Neuronal stem cell (in vitro differentiated cells): Measurements from ENCODE around the gene HOXD9.

ENCODE experiments used
- DNase-seq: peaks from one replicate; pipeline ENCODE4 v3.0.0-alpha.2; 2013; ENCODE audit warnings: low spot score
- H2AFZ ChIP-seq: one replicate; pipeline ENCODE4 v1.6.1; 2013; ENCODE audit warnings: mild to moderate bottlenecking, low read length, inconsistent platforms
- H2AK5ac ChIP-seq: 2 replicates; pipeline ENCODE4 v1.6.1; 2013; ENCODE audit warnings: low read depth, mild to moderate bottlenecking, inconsistent platforms, low read length, moderate library complexity, mixed read lengths
- H2BK120ac ChIP-seq: 2 replicates; pipeline ENCODE4 v1.6.1; 2013; ENCODE audit warnings: low read depth, mild to moderate bottlenecking, inconsistent platforms, low read length, moderate library complexity, mixed read lengths
- H2BK12ac ChIP-seq: one replicate; pipeline ENCODE4 v1.6.1; 2013; ENCODE audit warnings: low read length, inconsistent platforms
- H2BK15ac ChIP-seq: 2 replicates; pipeline ENCODE4 v1.6.1; 2013; ENCODE audit warnings: mild to moderate bottlenecking, low read length, inconsistent platforms, mixed read lengths
- H2BK5ac ChIP-seq: one replicate; pipeline ENCODE4 v1.6.1; 2013; ENCODE audit warnings: inconsistent platforms, mild to moderate bottlenecking, low read length, moderate library complexity
- H3K14ac ChIP-seq: one replicate; pipeline ENCODE4 v1.6.1; 2013; ENCODE audit warnings: low read length, inconsistent platforms
- H3K18ac ChIP-seq: 2 replicates; pipeline ENCODE4 v1.6.1; 2013; ENCODE audit warnings: low read length, inconsistent platforms
- H3K23ac ChIP-seq: 2 replicates; pipeline ENCODE4 v1.6.1; 2013; ENCODE audit warnings: low read depth, mild to moderate bottlenecking, mixed read lengths, low read length, inconsistent platforms; ENCODE audit not compliant: poor library complexity
- H3K27ac ChIP-seq: replicated peaks from 3 replicates; pipeline ENCODE4 v1.5.1; 2013; ENCODE audit warnings: low read length, inconsistent platforms
- H3K27me3 ChIP-seq, 3 experiments: 2 replicates each; pipeline ENCODE4 v1.6.1; 2013; ENCODE audit warnings: low read length in 3 of 3, mild to moderate bottlenecking in 2 of 3, inconsistent platforms in 1 of 3, low read depth in 1 of 3, mixed read lengths in 1 of 3, moderate library complexity in 1 of 3; ENCODE audit not compliant: control insufficient read depth in 3 of 3, insufficient read depth in 3 of 3
- H3K36me3 ChIP-seq, 2 donors: replicated peaks in 1 of 2; 2 replicates each; pipeline ENCODE4 v1.6.1; 2013; ENCODE audit warnings: low read length in 2 of 2; ENCODE audit not compliant: control insufficient read depth in 2 of 2, insufficient read depth in 2 of 2
- H3K4ac ChIP-seq: 2 replicates; pipeline ENCODE4 v1.6.1; 2013; ENCODE audit warnings: inconsistent platforms, mild to moderate bottlenecking, low read length, moderate library complexity
- H3K4me1 ChIP-seq, 2 donors: 1 replicate in 1 of 2; 2 replicates in 1 of 2; pipeline ENCODE4 v1.6.1; 2013; ENCODE audit warnings: low read length in 2 of 2, low read depth in 1 of 2; ENCODE audit not compliant: control insufficient read depth in 2 of 2, insufficient read depth in 1 of 2
- H3K4me2 ChIP-seq: one replicate; pipeline ENCODE4 v1.6.1; 2013; ENCODE audit warnings: mild to moderate bottlenecking, low read length, inconsistent platforms; ENCODE audit not compliant: insufficient read depth, poor library complexity, severe bottlenecking
- H3K4me3 ChIP-seq, 2 donors: 2 replicates each; pipeline ENCODE4 v1.5.1; 2013; ENCODE audit warnings: low read length in 2 of 2, mild to moderate bottlenecking in 2 of 2, inconsistent platforms in 1 of 2, moderate library complexity in 1 of 2
- H3K79me1 ChIP-seq: one replicate; pipeline ENCODE4 v1.6.1; 2013; ENCODE audit warnings: low read depth, mild to moderate bottlenecking, inconsistent platforms, low read length, moderate library complexity
- H3K9ac ChIP-seq: one replicate; pipeline ENCODE4 v1.6.1; 2013; ENCODE audit warnings: mild to moderate bottlenecking, low read depth, low read length, inconsistent platforms; ENCODE audit not compliant: poor library complexity
- H3K9me3 ChIP-seq, 2 donors: replicated peaks in 1 of 2; 2 replicates each; pipeline versions ENCODE3 to v1.6.1; 2013; ENCODE audit warnings: low read length in 2 of 2, mild to moderate bottlenecking in 2 of 2, inconsistent platforms in 1 of 2, low read depth in 1 of 2, mixed read lengths in 1 of 2, moderate library complexity in 1 of 2; ENCODE audit not compliant: control insufficient read depth in 2 of 2, insufficient read depth in 1 of 2
- H4K8ac ChIP-seq: one replicate; pipeline ENCODE4 v1.6.1; 2013; ENCODE audit warnings: low read depth, mild to moderate bottlenecking, inconsistent platforms, low read length, moderate library complexity
- H4K91ac ChIP-seq: one replicate; pipeline ENCODE4 v1.6.1; 2013; ENCODE audit warnings: low read length, low read depth, mild to moderate bottlenecking, inconsistent platforms; ENCODE audit not compliant: poor library complexity
- WGBS, 2 donors: extraction: QIAGEN DNeasy Blood & Tissue Kit; methylation state at CpG; one replicate each; pipeline ENCODE4 v1.1.7; 2013; ENCODE audit warnings: missing lambda C conversion rate in 2 of 2, mixed read lengths in 1 of 2; ENCODE audit not compliant: insufficient read length in 2 of 2, insufficient replicate concordance in 1 of 2; ENCODE audit errors: extremely low coverage in 2 of 2; 5-methylcytosine and 5-hydroxymethylcytosine counted together

HOXD9 gene

GRCh38 chr2:176165370-176166050, 43.0 kb downstream of the HOXD9 start:
- Histone ChIP-seq H4K8ac (no peak overlapping the region), H3K9ac (peak overlapping the region; percentile 3), H2BK5ac (no peak overlapping the region), H3K9me3 (peaks cover 13 to 18% of the 10 kb centered on the region in 2 donors), H3K27ac (no peak overlapping the region), H2BK120ac (no peak overlapping the region), H3K36me3 (no peaks in the 10 kb centered on the region), H2AK5ac (no peak overlapping the region), H3K4me1 (no peaks in the 10 kb centered on the region), H3K4me3 (no peak overlapping the region), H3K4ac (no peak overlapping the region), H3K23ac (no peak overlapping the region), H2BK15ac (no peak overlapping the region), H4K91ac (no peak overlapping the region), H3K27me3 (peaks cover 51 to 98% (median 89%) of the 10 kb centered on the region in 3 experiments), H3K18ac (no peak overlapping the region), H3K79me1 (no peaks in the 10 kb centered on the region), H3K4me2 (no peak overlapping the region), H3K14ac (no peak overlapping the region), H2BK12ac (no peak overlapping the region), H2AFZ (peak overlapping the region; percentile 70)
- WGBS, 2 donors, result no CpG with 5 or more reads among the region's 26 CpGs
- DNase-seq, result no peak

- no peak overlapping the region for H2AK5ac ChIP-seq
- no peaks in the 10 kb centered on the region for H3K4me1 ChIP-seq
- WGBS, 2 donors, result no CpG with 5 or more reads among the region's 2 CpGs
These were observed 43.8 kb downstream of the HOXD9 start for GRCh38 chr2:176166272-176166671.

GRCh38 chr2:176167398-176167797, 44.9 kb downstream of the HOXD9 start:
- Histone ChIP-seq H3K9me3 (peaks cover 12 to 13% of the 10 kb centered on the region in 2 donors), H3K36me3 (no peaks in the 10 kb centered on the region), H2AFZ (no peak overlapping the region), H4K8ac (no peak overlapping the region), H3K4me1 (peaks cover 0 to 3% of the 10 kb centered on the region in 2 donors), H3K4ac (no peak overlapping the region), H2BK12ac (no peak overlapping the region), H3K23ac (no peak overlapping the region), H3K18ac (no peak overlapping the region), H3K27me3 (peaks cover 50 to 98% (median 89%) of the 10 kb centered on the region in 3 experiments), H3K4me2 (no peak overlapping the region), H3K9ac (no peak overlapping the region), H2AK5ac (no peak overlapping the region), H3K4me3 (no peak overlapping the region), H2BK15ac (no peak overlapping the region), H3K79me1 (no peaks in the 10 kb centered on the region), H3K27ac (no peak overlapping the region), H3K14ac (no peak overlapping the region), H4K91ac (no peak overlapping the region), H2BK5ac (no peak overlapping the region), H2BK120ac (no peak overlapping the region)
- no peak for DNase-seq
- whole genome bisulfite sequencing, 2 donors, result no CpG with 5 or more reads among the region's 1 CpG

More at GRCh38 chr2:176166272-176166671, 43.8 kb downstream of the HOXD9 start:
- no peak for DNase-seq
- peaks cover 49 to 98% (median 89%) of the 10 kb centered on the region in 3 experiments for H3K27me3 ChIP-seq
- no peak overlapping the region for H3K4me2 ChIP-seq
- H3K36me3 ChIP-seq, result no peaks in the 10 kb centered on the region
- H3K4ac ChIP-seq, result no peak overlapping the region
- H2AFZ ChIP-seq, result no peak overlapping the region
- H4K91ac ChIP-seq, result no peak overlapping the region
- H4K8ac ChIP-seq, result no peak overlapping the region
- no peak overlapping the region for H3K18ac ChIP-seq
- H2BK12ac ChIP-seq, result no peak overlapping the region
- H3K4me3 ChIP-seq, result no peak overlapping the region
- H3K14ac ChIP-seq, result no peak overlapping the region
- no peak overlapping the region for H2BK15ac ChIP-seq
- H3K9me3 ChIP-seq, result peaks cover 13 to 16% of the 10 kb centered on the region in 2 donors
- no peak overlapping the region for H3K27ac ChIP-seq
- H2BK5ac ChIP-seq, result no peak overlapping the region
- H2BK120ac ChIP-seq, result no peak overlapping the region
- H3K79me1 ChIP-seq, result no peaks in the 10 kb centered on the region
- H3K9ac ChIP-seq, result no peak overlapping the region
- H3K23ac ChIP-seq, result no peak overlapping the region

- Histone ChIP-seq H3K4me1 (peaks cover 0 to 3% of the 10 kb centered on the region in 2 donors), H2BK15ac (no peak overlapping the region), H3K4ac (no peak overlapping the region), H3K23ac (no peak overlapping the region), H3K14ac (no peak overlapping the region), H3K4me3 (no peak overlapping the region), H3K9me3 (peaks cover 5 to 10% of the 10 kb centered on the region in 2 donors), H2BK120ac (no peak overlapping the region), H2AK5ac (no peak overlapping the region), H3K9ac (no peak overlapping the region), H3K27ac (no peak overlapping the region), H2AFZ (no peak overlapping the region), H2BK12ac (no peak overlapping the region), H4K91ac (no peak overlapping the region), H3K18ac (no peak overlapping the region), H3K27me3 (peaks cover 43 to 98% (median 86%) of the 10 kb centered on the region in 3 experiments), H2BK5ac (no peak overlapping the region), H3K36me3 (no peaks in the 10 kb centered on the region), H3K79me1 (no peaks in the 10 kb centered on the region), H4K8ac (no peak overlapping the region), H3K4me2 (no peak overlapping the region)
- no CpG with 5 or more reads among the region's 5 CpGs for WGBS, 2 donors
- no peak for DNase-seq
These were observed 46.7 kb downstream of the HOXD9 start for GRCh38 chr2:176169181-176169580.
